ENCODE results near the gene NUDT13.
A peak's percentile ranks its signal among the peaks of the same experiment; 100 is the strongest.

Gene NUDT13

GRCh38 chr10:73163096-73163495, 52.8 kb downstream of the NUDT13 start:
- DNase-seq (ENCODE audit: low read depth in 4 of 4, low spot score in 1 of 4): no peak

- no peak for DNase-seq (ENCODE audit: low read depth in 4 of 4, low spot score in 1 of 4)
Measured at GRCh38 chr10:73166972-73167371, 56.7 kb downstream of the NUDT13 start.

GRCh38 chr10:73167458-73167782, 57.2 kb downstream of the NUDT13 start:
- no peak for DNase-seq (ENCODE audit: low read depth in 4 of 4, low spot score in 1 of 4)

- DNase-seq (ENCODE audit: low read depth in 4 of 4, low spot score in 1 of 4): peak; percentile 87 to 92 (median 90)
Measured at GRCh38 chr10:73167783-73168464, 57.7 kb downstream of the NUDT13 start, which contains the start of the genes ECD and FAM149B1. Gene ECD (minus strand): TSS chr10:73168008. CDS start chr10:73163937, 4,071 bp downstream. Gene FAM149B1 (plus strand): TSS chr10:73168119. CDS start chr10:73168340, 221 bp downstream.

- DNase-seq (ENCODE audit: low read depth in 4 of 4, low spot score in 1 of 4): peak in 1 of 4 experiments; percentile 2
Measured at GRCh38 chr10:73168465-73168803, 58.2 kb downstream of the NUDT13 start.

- DNase-seq (ENCODE audit: low read depth in 4 of 4, low spot score in 1 of 4): no peak
Measured at GRCh38 chr10:73169320-73169719, 59.1 kb downstream of the NUDT13 start.

- no peak for DNase-seq (ENCODE audit: low read depth in 4 of 4, low spot score in 1 of 4)
Measured at GRCh38 chr10:73172867-73173266, 62.6 kb downstream of the NUDT13 start.

- no peak for DNase-seq (ENCODE audit: low read depth in 4 of 4, low spot score in 1 of 4)
Measured at GRCh38 chr10:73174148-73174925, 64.1 kb downstream of the NUDT13 start.
